Effector memory CD4-positive, alpha-beta T cell (primary cell): ENCODE results near the gene PICK1.
"Not testable (repeated sequence)": the region's sequence is repeated elsewhere in the genome, so short reads cannot be mapped to it uniquely, and the experiment has no call there.

ENCODE experiments used
- DNase-seq, 3 donors: peaks; one replicate each; pipeline ENCODE4 v3.0.0-alpha.2; 2020
- H3K27ac ChIP-seq: 2 replicates; pipeline ENCODE4 v1.7.0; 2013; ENCODE audit warnings: mild to moderate bottlenecking, low read length, moderate library complexity; ENCODE audit not compliant: insufficient read depth, poor library complexity, severe bottlenecking
- H3K27me3 ChIP-seq: replicated peaks from 2 replicates; pipeline ENCODE4 v1.7.0; 2013; ENCODE audit warnings: mild to moderate bottlenecking, low read length; ENCODE audit not compliant: insufficient read depth, control insufficient read depth, poor library complexity, severe bottlenecking
- H3K36me3 ChIP-seq: 2 replicates; pipeline ENCODE4 v1.7.0; 2013; ENCODE audit warnings: mild to moderate bottlenecking, low read length, moderate library complexity; ENCODE audit not compliant: control insufficient read depth, insufficient read depth
- H3K4me1 ChIP-seq: 2 replicates; pipeline ENCODE4 v1.7.0; 2013; ENCODE audit warnings: low read length, mild to moderate bottlenecking; ENCODE audit not compliant: control insufficient read depth, insufficient read depth, poor library complexity, severe bottlenecking
- H3K4me3 ChIP-seq: 2 replicates; pipeline ENCODE4 v1.7.0; 2013; ENCODE audit warnings: low read length, low read depth, mild to moderate bottlenecking; ENCODE audit not compliant: insufficient read depth, poor library complexity, severe bottlenecking
- H3K9me3 ChIP-seq: 2 replicates; pipeline ENCODE4 v1.7.0; 2013; ENCODE audit warnings: mild to moderate bottlenecking, low read length, moderate library complexity; ENCODE audit not compliant: control insufficient read depth

Gene PICK1

DNA sequence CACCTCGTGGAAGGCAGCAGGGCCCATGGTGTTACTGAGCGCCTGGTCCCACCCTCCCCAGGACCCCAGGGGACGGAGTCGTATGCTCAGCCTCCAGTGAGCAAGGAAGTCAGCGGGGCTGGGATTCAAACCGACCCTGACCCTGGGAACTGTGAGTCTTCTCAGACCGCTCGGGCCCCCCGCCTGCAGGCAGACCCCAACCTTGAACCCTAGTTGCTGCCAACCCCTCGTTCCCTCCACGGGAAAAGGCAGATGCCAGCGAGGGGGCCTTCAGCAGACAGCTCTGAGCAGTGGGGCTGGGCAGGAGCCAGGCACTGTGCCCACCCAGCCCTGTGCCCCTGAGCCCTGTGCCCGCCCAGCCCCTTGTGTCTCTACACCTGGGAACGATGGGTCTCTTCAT lies 20.4 kb downstream of the PICK1 start:
- Histone ChIP-seq H3K4me3 (no peak overlapping the region), H3K36me3 (peaks cover 21% of the 10 kb centered on the region), H3K9me3 (no peaks in the 10 kb centered on the region), H3K4me1 (peaks cover 16% of the 10 kb centered on the region), H3K27me3 (peaks cover 13% of the 10 kb centered on the region), H3K27ac (no peak overlapping the region)
- DNase-seq, result no peak

DNA sequence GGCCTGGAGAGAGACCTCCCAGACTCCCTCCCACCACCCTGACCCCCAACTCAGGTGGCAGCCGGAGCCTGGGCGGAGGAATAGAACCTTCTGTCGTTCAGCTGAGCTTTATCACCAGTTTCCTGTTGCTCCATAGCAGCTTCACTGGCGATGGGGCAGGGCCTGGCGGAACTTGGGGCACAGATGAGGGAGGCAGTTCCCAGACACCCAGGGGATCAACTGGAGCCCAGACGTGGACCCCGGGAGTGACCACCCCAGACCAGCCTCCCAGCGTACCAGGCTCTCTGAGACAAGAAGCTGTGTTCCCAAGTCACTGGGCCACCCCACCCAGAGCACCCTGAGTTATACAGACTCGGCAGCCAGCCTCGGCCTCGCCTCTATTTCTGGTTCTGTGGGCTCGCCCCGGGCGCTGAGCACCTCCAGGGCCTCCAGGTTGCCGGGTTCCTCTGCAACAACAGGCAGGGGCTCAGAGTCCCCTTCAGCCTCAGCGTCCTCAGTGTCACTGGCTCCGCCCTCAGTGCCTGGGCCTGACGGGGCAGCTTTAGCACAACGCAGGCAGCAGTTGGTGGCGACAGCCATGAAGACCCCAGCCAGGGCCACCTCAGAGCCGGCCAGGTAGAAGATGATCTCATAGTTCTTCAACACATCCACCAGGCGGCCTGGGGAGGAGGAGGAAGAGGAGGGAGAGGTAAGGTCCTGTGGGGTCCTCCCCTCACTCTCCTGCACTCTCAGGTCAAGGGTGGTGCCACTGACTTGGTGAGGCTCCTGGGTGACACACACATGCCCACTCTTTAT lies 21.0 kb downstream of the PICK1 start:
- H3K4me1 ChIP-seq, result peaks cover 16% of the 10 kb centered on the region
- DNase-seq, result no peak
- H3K36me3 ChIP-seq, result peaks cover 14% of the 10 kb centered on the region
- H3K9me3 ChIP-seq, result no peaks in the 10 kb centered on the region
- H3K27ac ChIP-seq, result no peak overlapping the region
- H3K4me3 ChIP-seq, result no peak overlapping the region
- H3K27me3 ChIP-seq, result peaks cover 17% of the 10 kb centered on the region

DNA sequence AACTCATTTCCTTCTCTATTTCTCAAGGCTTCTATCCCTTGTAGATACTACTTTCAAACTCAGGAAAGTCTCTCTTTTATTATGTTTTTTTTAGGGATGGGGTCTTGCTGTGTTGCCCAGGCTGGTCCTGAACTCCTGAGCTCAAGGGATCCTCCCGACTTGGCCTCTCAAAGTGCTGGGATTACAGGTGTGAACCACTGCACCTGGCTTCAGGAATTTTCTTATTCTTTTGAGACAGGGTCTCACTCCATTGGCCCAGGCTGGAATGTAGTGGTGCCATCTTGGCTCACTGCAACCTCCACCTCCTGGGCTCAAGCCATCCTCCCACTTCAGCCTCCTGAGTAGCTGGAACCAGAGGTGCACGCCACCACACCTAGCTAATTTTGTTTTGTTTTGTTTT lies 22.0 kb downstream of the PICK1 start:
- peaks cover 17% of the 10 kb centered on the region for H3K27me3 ChIP-seq
- not testable (repeated sequence) for H3K4me3 ChIP-seq, H3K27ac ChIP-seq, H3K9me3 ChIP-seq, H3K36me3 ChIP-seq, DNase-seq
- peaks cover 16% of the 10 kb centered on the region for H3K4me1 ChIP-seq

DNA sequence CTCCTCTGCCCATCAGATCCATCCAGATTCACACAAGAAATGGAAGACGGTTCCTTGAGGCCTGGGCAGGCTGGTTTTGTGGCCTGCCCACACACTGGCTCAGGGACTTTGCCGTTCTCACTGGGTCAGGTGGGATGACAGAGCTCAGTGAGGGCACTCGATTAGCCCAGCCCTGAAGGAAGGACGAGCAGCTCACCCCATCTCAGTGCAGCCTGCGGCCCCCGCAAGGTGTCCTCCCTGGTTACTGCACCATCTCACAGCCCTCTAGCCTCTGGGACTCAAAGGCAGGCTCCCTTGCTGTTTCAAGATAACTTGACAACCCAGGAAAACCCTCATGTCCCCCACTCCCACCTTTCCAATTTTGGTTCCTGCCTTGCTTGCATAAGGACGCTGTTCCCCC lies 22.6 kb downstream of the PICK1 start:
- Histone ChIP-seq H3K9me3 (no peaks in the 10 kb centered on the region), H3K4me3 (no peak overlapping the region), H3K4me1 (peaks cover 16% of the 10 kb centered on the region), H3K27ac (no peak overlapping the region), H3K27me3 (peaks cover 17% of the 10 kb centered on the region), H3K36me3 (peaks cover 2% of the 10 kb centered on the region)
- DNase-seq, result no peak

DNA sequence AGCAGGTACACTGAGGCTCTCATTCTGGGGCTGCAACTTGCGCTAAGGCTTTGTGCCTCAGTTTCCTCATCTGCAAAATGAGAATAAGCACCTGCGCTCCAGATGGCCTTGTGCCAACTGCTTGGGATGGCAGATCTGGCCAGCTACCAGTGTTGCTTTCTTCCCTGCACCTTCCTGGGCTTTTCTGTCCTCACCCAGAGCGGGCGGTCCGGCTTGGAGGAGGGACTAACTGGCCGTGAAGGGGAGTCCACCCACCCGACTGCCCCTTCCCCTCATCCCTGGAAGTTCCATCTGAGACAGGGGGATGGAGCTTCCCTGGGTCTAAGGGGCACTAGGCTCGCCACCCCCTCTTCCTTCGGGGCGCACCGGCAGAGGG lies 23.3 kb downstream of the PICK1 start:
- Histone ChIP-seq H3K9me3 (no peaks in the 10 kb centered on the region), H3K4me3 (no peak overlapping the region), H3K27me3 (peaks cover 17% of the 10 kb centered on the region), H3K4me1 (peaks cover 16% of the 10 kb centered on the region), H3K27ac (no peak overlapping the region), H3K36me3 (peaks cover 3% of the 10 kb centered on the region)
- DNase-seq, result no peak

DNA sequence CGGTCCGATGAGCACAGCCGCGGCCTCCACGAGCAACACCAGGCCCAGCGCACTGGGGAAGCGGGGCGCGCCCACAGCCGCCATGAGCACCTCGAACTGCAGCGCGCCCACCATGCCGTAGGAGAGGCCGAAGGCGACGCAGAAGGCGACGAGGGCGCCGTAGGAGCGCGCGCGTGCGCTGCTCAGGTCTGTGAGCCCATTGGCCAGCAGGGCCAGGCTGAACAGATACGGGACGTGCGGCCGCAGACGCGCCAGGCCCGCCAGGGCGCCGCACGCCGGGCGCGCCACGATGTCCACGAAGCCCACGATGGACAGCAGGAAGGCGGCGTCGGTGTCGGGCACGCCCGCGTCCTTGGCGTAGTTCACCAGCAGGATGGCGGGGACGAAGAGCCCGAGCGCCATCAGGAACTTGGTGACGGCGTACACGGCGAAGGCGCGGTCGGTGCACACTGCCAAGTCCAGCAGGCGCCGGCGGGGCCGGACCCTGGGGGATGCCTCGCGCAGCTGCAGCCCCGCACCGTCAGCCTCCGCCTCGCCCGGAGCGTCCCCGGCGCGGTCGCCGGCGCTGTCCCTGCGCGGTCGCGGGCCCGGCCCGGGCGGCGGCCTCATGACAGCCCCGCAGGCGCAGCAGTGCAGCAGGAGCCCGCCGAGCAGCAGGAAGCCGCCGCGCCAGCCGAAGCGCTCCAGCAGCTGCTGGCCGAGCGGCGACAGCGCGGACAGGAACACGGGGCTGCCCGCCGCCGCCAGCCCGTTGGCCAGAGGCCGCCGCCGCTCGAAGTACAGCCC lies 23.8 kb downstream of the PICK1 start:
- Histone ChIP-seq H3K4me1 (peaks cover 16% of the 10 kb centered on the region), H3K4me3 (peak overlapping the region; percentile 17), H3K27me3 (peaks cover 17% of the 10 kb centered on the region), H3K9me3 (no peaks in the 10 kb centered on the region), H3K27ac (no peak overlapping the region), H3K36me3 (peaks cover 3% of the 10 kb centered on the region)
- DNase-seq, result no peak

DNA sequence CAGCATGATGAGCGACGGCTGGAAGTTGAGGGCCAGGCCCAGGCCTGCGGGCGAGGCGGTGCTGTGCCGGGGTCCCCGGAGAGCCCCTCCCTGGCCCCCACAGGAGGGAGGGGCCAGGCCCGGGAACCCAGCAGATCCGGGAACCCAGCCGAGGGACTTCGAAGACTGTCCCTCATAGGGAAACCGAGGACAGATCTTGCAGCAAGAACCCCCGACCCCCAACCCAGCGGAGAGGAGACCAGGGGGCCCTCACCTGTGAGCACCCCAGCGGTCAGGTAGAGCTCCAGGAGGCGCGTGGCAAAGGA lies 24.4 kb downstream of the PICK1 start:
- no peak overlapping the region for H3K4me3 ChIP-seq
- peaks cover 17% of the 10 kb centered on the region for H3K27me3 ChIP-seq
- H3K27ac ChIP-seq, result no peak overlapping the region
- peaks cover 16% of the 10 kb centered on the region for H3K4me1 ChIP-seq
- H3K36me3 ChIP-seq, result peaks cover 3% of the 10 kb centered on the region
- DNase-seq, result no peak
- H3K9me3 ChIP-seq, result no peaks in the 10 kb centered on the region

DNA sequence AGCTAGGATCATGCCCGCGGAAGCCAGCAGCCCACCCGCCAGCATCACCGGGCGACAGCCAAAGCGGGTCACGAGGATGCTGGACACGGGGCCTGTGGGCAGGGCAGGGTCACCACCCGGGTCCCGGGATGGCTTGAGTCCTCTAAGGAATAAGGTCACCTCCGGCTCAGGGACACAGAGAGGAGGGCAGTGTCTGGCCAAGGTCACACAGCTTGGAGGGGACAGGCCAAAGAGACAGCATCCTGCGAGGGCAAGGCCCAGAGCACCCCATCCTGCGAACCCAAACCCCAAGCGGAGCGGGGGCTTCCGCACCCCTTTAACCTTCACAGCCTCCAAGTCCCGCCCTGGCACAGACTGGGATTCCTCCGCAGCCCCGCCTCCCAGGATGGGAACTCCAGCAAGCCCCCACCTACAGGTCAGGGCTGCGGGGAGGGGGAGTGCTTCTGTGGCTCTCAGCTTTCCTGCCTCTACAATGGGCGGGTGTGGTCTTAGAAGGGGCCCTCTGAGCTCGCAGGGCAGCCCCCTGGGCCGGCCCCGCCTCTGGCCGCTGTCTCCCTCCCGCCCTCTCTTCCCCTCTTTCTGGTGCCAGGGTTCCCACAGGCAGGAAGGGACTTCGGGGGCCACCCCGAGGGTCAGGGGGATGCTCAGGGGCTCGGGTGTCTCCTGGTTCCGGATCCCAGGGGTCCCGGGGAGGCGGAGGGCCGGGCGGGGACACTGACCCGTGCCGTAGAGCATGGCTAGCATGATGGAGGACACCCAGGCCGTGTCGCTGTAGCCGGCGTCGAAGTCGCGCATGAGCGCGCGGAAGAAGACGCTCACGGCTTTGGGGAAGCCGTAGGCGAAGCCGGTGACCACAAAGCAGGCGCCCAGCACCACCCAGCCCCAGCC lies 25.0 kb downstream of the PICK1 start:
- Histone ChIP-seq H3K9me3 (no peaks in the 10 kb centered on the region), H3K4me3 (no peak overlapping the region), H3K27ac (no peak overlapping the region), H3K4me1 (peaks cover 16% of the 10 kb centered on the region), H3K27me3 (peaks cover 17% of the 10 kb centered on the region), H3K36me3 (peaks cover 3% of the 10 kb centered on the region)
- no peak for DNase-seq

DNA sequence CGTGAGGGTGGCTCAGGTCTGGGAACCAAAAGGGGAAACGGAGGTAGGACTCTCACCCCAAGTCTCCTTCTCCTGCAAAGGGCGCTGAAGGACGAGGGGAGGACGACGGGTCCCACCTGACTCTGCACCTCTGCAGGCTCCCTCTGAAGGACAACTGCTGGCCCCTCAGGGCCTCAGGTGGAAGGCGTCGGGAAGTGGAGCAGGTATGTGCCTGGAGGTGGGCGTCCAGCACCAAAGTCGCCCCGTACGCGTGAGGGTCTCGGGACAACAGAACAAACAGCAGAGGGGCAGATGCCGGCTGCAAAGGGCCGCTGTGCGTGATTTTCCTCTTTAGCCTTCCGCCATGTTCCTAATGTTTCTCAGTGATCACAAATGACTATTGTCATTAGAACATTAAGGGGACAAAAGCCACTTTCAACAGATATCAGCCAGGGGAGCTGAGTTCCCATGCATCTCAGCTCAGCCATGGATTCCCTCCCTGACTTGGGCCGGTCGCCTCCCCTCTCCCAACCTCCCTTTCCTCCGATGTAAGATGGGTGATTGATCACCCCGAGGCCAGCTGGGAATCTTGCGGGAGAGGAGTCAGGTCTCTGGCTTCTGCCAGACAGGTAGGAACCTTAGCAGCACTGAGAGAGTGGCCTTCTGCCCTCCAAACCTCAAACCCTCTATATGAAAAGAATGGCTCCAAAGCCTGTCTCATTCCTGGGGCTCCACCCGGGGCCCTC lies 25.9 kb downstream of the PICK1 start:
- H3K27me3 ChIP-seq, result peaks cover 17% of the 10 kb centered on the region
- DNase-seq, result no peak
- no peak overlapping the region for H3K27ac ChIP-seq
- peaks cover 3% of the 10 kb centered on the region for H3K36me3 ChIP-seq
- H3K4me1 ChIP-seq, result peaks cover 16% of the 10 kb centered on the region
- H3K9me3 ChIP-seq, result no peaks in the 10 kb centered on the region
- H3K4me3 ChIP-seq, result no peak overlapping the region
